ENCODE data around the gene ALDH1B1.
A peak's percentile ranks its signal among the peaks of the same experiment; 100 is the strongest.

Gene ALDH1B1

GRCh38 chr9:38390851-38391250 is 1.7 kb upstream of the ALDH1B1 start:
- TF ChIP-seq, protein P1, sequence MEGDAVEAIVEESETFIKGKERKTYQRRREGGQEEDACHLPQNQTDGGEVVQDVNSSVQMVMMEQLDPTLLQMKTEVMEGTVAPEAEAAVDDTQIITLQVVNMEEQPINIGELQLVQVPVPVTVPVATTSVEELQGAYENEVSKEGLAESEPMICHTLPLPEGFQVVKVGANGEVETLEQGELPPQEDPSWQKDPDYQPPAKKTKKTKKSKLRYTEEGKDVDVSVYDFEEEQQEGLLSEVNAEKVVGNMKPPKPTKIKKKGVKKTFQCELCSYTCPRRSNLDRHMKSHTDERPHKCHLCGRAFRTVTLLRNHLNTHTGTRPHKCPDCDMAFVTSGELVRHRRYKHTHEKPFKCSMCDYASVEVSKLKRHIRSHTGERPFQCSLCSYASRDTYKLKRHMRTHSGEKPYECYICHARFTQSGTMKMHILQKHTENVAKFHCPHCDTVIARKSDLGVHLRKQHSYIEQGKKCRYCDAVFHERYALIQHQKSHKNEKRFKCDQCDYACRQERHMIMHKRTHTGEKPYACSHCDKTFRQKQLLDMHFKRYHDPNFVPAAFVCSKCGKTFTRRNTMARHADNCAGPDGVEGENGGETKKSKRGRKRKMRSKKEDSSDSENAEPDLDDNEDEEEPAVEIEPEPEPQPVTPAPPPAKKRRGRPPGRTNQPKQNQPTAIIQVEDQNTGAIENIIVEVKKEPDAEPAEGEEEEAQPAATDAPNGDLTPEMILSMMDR (IDR thresholded peaks at IDR 0.05; ENCODE audit: unreplicated experiment in 3 of 3): no peak
- H3K9me3 Mint-ChIP-seq: peaks cover 2% of the 10 kb centered on the region
- H3K4me3 Mint-ChIP-seq: peak overlapping the region; percentile 87 to 93 (median 92)
- H3K27ac Mint-ChIP-seq: peak overlapping the region; percentile 60 to 90 (median 65)
- H3K4me1 Mint-ChIP-seq: peaks cover 79% of the 10 kb centered on the region
- peaks cover 4% of the 10 kb centered on the region for H3K27me3 Mint-ChIP-seq (ENCODE audit: low read depth)
- H3K36me3 Mint-ChIP-seq (ENCODE audit: low read depth): peaks cover 9% of the 10 kb centered on the region

DNA sequence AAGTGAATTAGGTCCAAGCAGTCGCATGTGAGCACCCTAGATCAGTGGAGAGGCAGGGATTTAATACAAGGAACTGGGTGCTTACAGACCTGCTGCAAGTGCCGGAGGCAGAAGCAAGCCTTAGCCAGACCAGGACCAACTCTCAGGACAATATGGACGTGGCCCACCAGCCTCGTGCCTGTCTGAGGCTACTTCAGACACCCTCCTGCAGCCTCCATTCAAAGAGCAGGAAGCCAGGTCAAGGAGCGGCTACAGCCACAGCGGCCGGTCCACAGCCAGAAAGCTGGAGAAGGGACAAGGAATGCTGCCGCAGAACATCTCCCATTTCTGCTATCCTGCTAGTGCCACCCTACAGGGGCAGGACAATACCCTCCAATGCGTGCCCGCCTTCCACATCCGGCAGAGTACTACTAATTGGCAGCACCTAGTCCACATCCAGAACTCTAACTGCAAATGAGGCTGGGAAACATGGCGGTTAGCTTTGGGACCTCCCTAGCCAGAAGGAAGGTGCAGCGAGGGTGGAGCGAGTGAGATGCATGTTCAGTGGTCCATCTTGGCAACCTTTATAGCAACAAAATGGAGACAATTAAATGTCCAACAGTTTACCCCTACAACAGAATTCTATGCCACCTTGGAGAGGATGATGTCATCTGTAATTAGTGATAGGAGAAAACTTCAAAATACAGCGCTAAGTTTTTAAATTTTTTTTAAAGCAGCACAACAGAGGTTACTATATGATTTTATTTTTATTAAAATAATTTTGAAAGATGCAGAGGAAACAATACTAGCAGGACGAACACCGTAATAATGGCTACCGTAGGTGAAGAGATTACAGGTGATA is 1.0 kb upstream of the ALDH1B1 start:
- Mint-ChIP-seq H3K27me3 (ENCODE audit: low read depth) (peaks cover 4% of the 10 kb centered on the region), H3K9me3 (peaks cover 2% of the 10 kb centered on the region), H3K4me3 (peak overlapping the region; percentile 87 to 93 (median 92)), H3K36me3 (ENCODE audit: low read depth) (peaks cover 15% of the 10 kb centered on the region), H3K27ac (peak overlapping the region; percentile 60 to 90 (median 65)), H3K4me1 (peaks cover 73% of the 10 kb centered on the region)
- TF ChIP-seq, protein P1 (IDR thresholded peaks at IDR 0.05; ENCODE audit: unreplicated experiment in 3 of 3): no peak

GRCh38 chr9:38393128-38393796 is 760 bp downstream of the ALDH1B1 start:
- H3K27me3 Mint-ChIP-seq (ENCODE audit: low read depth): peaks cover 5% of the 10 kb centered on the region
- no peaks in the 10 kb centered on the region for H3K9me3 Mint-ChIP-seq
- H3K36me3 Mint-ChIP-seq (ENCODE audit: low read depth): peaks cover 32% of the 10 kb centered on the region
- peak overlapping the region; percentile 87 to 93 (median 92) for H3K4me3 Mint-ChIP-seq
- peak overlapping the region; percentile 4 to 30 (median 23) for H3K27ac Mint-ChIP-seq
- TF ChIP-seq, protein P1 (IDR thresholded peaks at IDR 0.05; ENCODE audit: unreplicated experiment in 3 of 3): no peak
- H3K4me1 Mint-ChIP-seq: peaks cover 62% of the 10 kb centered on the region

DNA sequence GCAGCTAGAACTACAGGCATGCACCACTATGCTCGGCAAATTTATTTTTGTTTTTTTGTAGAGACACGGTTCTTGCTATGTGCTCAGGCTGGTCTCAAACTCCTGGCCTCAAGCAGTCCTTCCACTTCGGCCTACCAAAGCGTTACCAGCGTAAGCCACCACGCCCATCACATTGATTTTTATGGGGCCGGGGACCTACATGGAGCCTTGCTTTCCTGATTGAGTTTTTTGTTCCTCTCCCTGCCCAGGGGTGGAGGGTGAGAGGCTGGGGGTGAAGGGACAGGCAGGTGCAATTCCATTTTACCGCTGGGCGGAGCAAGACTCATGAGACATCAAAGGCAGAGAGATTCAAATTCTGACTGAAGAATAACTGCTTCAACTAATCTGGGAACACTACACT is 1.9 kb downstream of the ALDH1B1 start:
- H3K27me3 Mint-ChIP-seq (ENCODE audit: low read depth): peaks cover 5% of the 10 kb centered on the region
- H3K4me3 Mint-ChIP-seq: peak overlapping the region; percentile 71 to 93 (median 87)
- peaks cover 51% of the 10 kb centered on the region for H3K4me1 Mint-ChIP-seq
- no peaks in the 10 kb centered on the region for H3K9me3 Mint-ChIP-seq
- peaks cover 42% of the 10 kb centered on the region for H3K36me3 Mint-ChIP-seq (ENCODE audit: low read depth)
- no peak overlapping the region for H3K27ac Mint-ChIP-seq
- TF ChIP-seq, protein P1 (IDR thresholded peaks at IDR 0.05; ENCODE audit: unreplicated experiment in 3 of 3): no peak

- Mint-ChIP-seq H3K36me3 (ENCODE audit: low read depth) (peaks cover 44% of the 10 kb centered on the region), H3K9me3 (no peaks in the 10 kb centered on the region), H3K4me1 (peaks cover 38% of the 10 kb centered on the region), H3K27me3 (ENCODE audit: low read depth) (peaks cover 5% of the 10 kb centered on the region), H3K27ac (no peak overlapping the region), H3K4me3 (peak overlapping the region in 1 of 3 experiments; percentile 29)
- TF ChIP-seq, protein P1 (IDR thresholded peaks at IDR 0.05; ENCODE audit: unreplicated experiment in 3 of 3): no peak
Observed at GRCh38 chr9:38395653-38396370, 3.3 kb downstream of the ALDH1B1 start.

All from nephron (organoid).